HCT116 (cell line): Measurements from ENCODE around the gene GOLGA2. TPM values are rescaled to one million over a fixed set of nuclear protein-coding genes. Genes with fewer than 3 reads are reported as not detected.

Source experiments
- ATAC-seq: fragments of 200-7000 bp; cut with Tn5 transposase; 2 replicates; pipeline ENCODE4 v1.9.1; 2020; ENCODE audit warnings: mild to moderate bottlenecking, moderate library complexity
- BruUV-seq: library from RNA; stranded (reverse); fragments of 400-500 nt; replicated peaks from 2 replicates; lab custom pipeline; 2021; lab: Mats Ljungman, UMichigan
- CTCF ChIA-PET: fragments of 300-600 bp; sonication (Branson Sonifier 250); formaldehyde crosslinking; loops from one replicate; lab custom pipeline; 2021; ENCODE audit warnings: antibody characterized with exemption; lab: Charles Lee
- POLR2A ChIA-PET: fragments of 300-600, 350-600 bp; sonication (Branson Sonifier 250); formaldehyde crosslinking; loops from one replicate; lab custom pipeline; 2021; ENCODE audit warnings: antibody characterized with exemption; lab: Charles Lee
- RAD21 ChIA-PET, 2 experiments: fragments of 300-600 bp; sonication (Branson Sonifier 250); formaldehyde crosslinking; loops; one replicate each; lab custom pipeline; 2023; ENCODE audit warnings: low total read pairs in 2 of 2; ENCODE audit not compliant: uncharacterized antibody in 2 of 2, unreplicated experiment in 2 of 2, low non-redundant PET in 1 of 2; lab: Charles Lee
- DNase-seq: peaks from one replicate; pipeline ENCODE4 v3.0.0-alpha.2; 2010; ENCODE audit warnings: low read depth, low spot score
- H2AFZ ChIP-seq: fragments of 200-600 bp; shearing (Covaris generic), sonication (generic); 2 replicates; pipeline ENCODE4 v1.6.1; 2017; ENCODE audit warnings: low read depth, mixed run types, mixed read lengths, antibody characterized with exemption, low read length; ENCODE audit not compliant: poor library complexity, severe bottlenecking
- H3K27ac ChIP-seq: 2 replicates; pipeline ENCODE4 v1.5.1; 2012; ENCODE audit warnings: low read depth, low read length
- H3K27me3 ChIP-seq: fragments of 200-600 bp; sonication (generic); 2 replicates; pipeline ENCODE4 v1.6.1; 2016; ENCODE audit warnings: mixed run types, low read length, mixed read lengths; ENCODE audit not compliant: insufficient read depth
- H3K36me3 ChIP-seq, 2 experiments: fragments of 200-500 bp in 1 of 2; fragments of 200-600 bp in 1 of 2; sonication (Bioruptor generic) in 1 of 2; sonication (generic) in 1 of 2; 2 replicates each; pipeline versions ENCODE4 v1.5.1 to v1.6.1; 2014 to 2016; ENCODE audit warnings: low read length in 2 of 2, inconsistent platforms in 1 of 2, mixed read lengths in 1 of 2, mixed run types in 1 of 2; ENCODE audit not compliant: insufficient read depth in 2 of 2, control insufficient read depth in 1 of 2
- H3K4me1 ChIP-seq, 2 experiments: fragments of 200-600 bp in 1 of 2; sonication (generic) in 1 of 2; 2 replicates each; pipeline versions ENCODE4 v1.5.1 to v1.6.1; 2012 to 2017; ENCODE audit warnings: low read length in 2 of 2, inconsistent platforms in 1 of 2, mild to moderate bottlenecking in 1 of 2, mixed read lengths in 1 of 2, mixed run types in 1 of 2, moderate library complexity in 1 of 2; ENCODE audit not compliant: insufficient read depth in 2 of 2, control insufficient read depth in 1 of 2
- H3K4me2 ChIP-seq: fragments of 200-600 bp; sonication (generic); 2 replicates; pipeline ENCODE4 v1.6.1; 2017; ENCODE audit warnings: mixed run types, low read length, mixed read lengths
- H3K4me3 ChIP-seq, 2 experiments: fragments of 200-600 bp in 1 of 2; sonication (generic) in 1 of 2; replicated peaks in 1 of 2; 2 replicates each; pipeline ENCODE4 v1.5.1; 2011 to 2016; ENCODE audit warnings: low read length in 2 of 2, control low read depth in 1 of 2, low read depth in 1 of 2, mild to moderate bottlenecking in 1 of 2, mixed read lengths in 1 of 2, mixed run types in 1 of 2
- H3K79me2 ChIP-seq: fragments of 200-600 bp; sonication (generic); 2 replicates; pipeline ENCODE4 v1.6.1; 2017; ENCODE audit warnings: mild to moderate bottlenecking, mixed run types, low read length, moderate library complexity, mixed read lengths; ENCODE audit not compliant: insufficient read depth
- H3K9ac ChIP-seq: fragments of 200-600 bp; sonication (generic); 2 replicates; pipeline ENCODE4 v1.6.1; 2016; ENCODE audit warnings: low read length, mixed read lengths
- H3K9me2 ChIP-seq: fragments of 200-600 bp; sonication (generic), shearing (Covaris generic); 2 replicates; pipeline ENCODE4 v1.6.1; 2017; ENCODE audit warnings: mixed run types, mild to moderate bottlenecking, moderate library complexity; ENCODE audit not compliant: insufficient read depth
- H3K9me3 ChIP-seq, 2 experiments: fragments of 200-500 bp in 1 of 2; fragments of 200-600 bp in 1 of 2; sonication (Bioruptor generic) in 1 of 2; sonication (generic) in 1 of 2; 2 replicates each; pipeline ENCODE4 v1.6.1; 2014 to 2017; ENCODE audit warnings: low read length in 2 of 2, mixed read lengths in 2 of 2, inconsistent platforms in 1 of 2, low read depth in 1 of 2, mild to moderate bottlenecking in 1 of 2, mixed run types in 1 of 2, moderate library complexity in 1 of 2; ENCODE audit not compliant: control insufficient read depth in 1 of 2, insufficient read depth in 1 of 2
- H4K20me1 ChIP-seq: fragments of 200-600 bp; sonication (generic), shearing (Covaris generic); 2 replicates; pipeline ENCODE4 v1.6.1; 2017; ENCODE audit warnings: mixed run types, mild to moderate bottlenecking, moderate library complexity; ENCODE audit not compliant: insufficient read depth
- CEBPB ChIP-seq: IDR thresholded peaks from 2 replicates; pipeline ENCODE4 v1.6.1; 2012; ENCODE audit warnings: low read depth
- EZH2 ChIP-seq: fragments of 200-600 bp; sonication (generic); IDR thresholded peaks from 2 replicates; pipeline ENCODE4 v1.6.1; 2017; ENCODE audit warnings: antibody characterized with exemption, mixed run types
- FOSL1 ChIP-seq: IDR thresholded peaks from 2 replicates; pipeline ENCODE4 v1.6.1; 2012; ENCODE audit warnings: low read depth
- POLR2AphosphoS5 ChIP-seq: IDR thresholded peaks from 2 replicates; pipeline ENCODE4 v1.6.1; 2011; ENCODE audit warnings: mild to moderate bottlenecking, low read depth, low read length, moderate library complexity
- SIN3A ChIP-seq: IDR thresholded peaks from 2 replicates; pipeline ENCODE4 v1.6.1; 2012; ENCODE audit warnings: low read depth
- SP1 ChIP-seq: IDR thresholded peaks from 2 replicates; pipeline ENCODE4 v1.6.1; 2012; ENCODE audit warnings: low read depth
- SRF ChIP-seq: IDR thresholded peaks from 2 replicates; pipeline ENCODE4 v1.6.1; 2012; ENCODE audit warnings: low read depth
- TCF7L2 ChIP-seq: IDR thresholded peaks from 2 replicates; pipeline ENCODE4 v1.7.0; 2011; ENCODE audit warnings: borderline replicate concordance, inconsistent platforms; ENCODE audit not compliant: insufficient read depth, insufficient read length; ENCODE audit errors: extremely low read depth
- YY1 ChIP-seq: IDR thresholded peaks from 2 replicates; pipeline ENCODE4 v1.6.1; 2011; ENCODE audit warnings: low read length, low read depth, moderate library complexity, mild to moderate bottlenecking; ENCODE audit not compliant: insufficient replicate concordance; ENCODE audit errors: extremely low read depth
- ZBTB33 ChIP-seq: IDR thresholded peaks from 2 replicates; pipeline ENCODE4 v1.6.1; 2011; ENCODE audit warnings: mild to moderate bottlenecking, low read length, moderate library complexity; ENCODE audit not compliant: insufficient replicate concordance; ENCODE audit errors: extremely low read depth
- intact Hi-C: fragments of 100-400 bp; cut with micrococcal nuclease; formaldehyde crosslinking; loops from 2 replicates; pipeline ENCODE4 v1.10.0; 2022
- total RNA-seq: library from RNA; stranded (reverse); gene quantifications from one replicate; pipeline ENCODE4 v1.2.1, GENCODE V29; 2021; ENCODE audit not compliant: unreplicated experiment

The GOLGA2 gene
- total RNA-seq, 1 experiment from 2014 or later, result 67.0 TPM

GRCh38 chr9:128253991-128254346 is 21.8 kb downstream of the GOLGA2 start:
- Histone ChIP-seq H2AFZ (no peak overlapping the region), H3K9ac (no peak overlapping the region), H4K20me1 (no peaks in the 10 kb centered on the region), H3K4me1 (peaks cover 8 to 29% of the 10 kb centered on the region in 2 experiments; a peak in 3 of 4 replicates), H3K27me3 (no peaks in the 10 kb centered on the region), H3K27ac (no peak overlapping the region), H3K79me2 (peaks cover 11% of the 10 kb centered on the region), H3K9me3 (no peaks in the 10 kb centered on the region), H3K9me2 (no peaks in the 10 kb centered on the region), H3K4me3 (no peak overlapping the region), H3K36me3 (peaks cover 0 to 3% of the 10 kb centered on the region in 2 experiments; a peak in 2 of 4 replicates), H3K4me2 (no peak overlapping the region)
- no TSS peak for BruUV-seq
- ATAC-seq (no peak), DNase-seq (no peak)
- ChIA-PET POLR2A (no interaction called here), CTCF (no interaction called here), RAD21 (no interaction called here)
- no peak for TF ChIP-seq POLR2AphosphoS5
- no peak for TF ChIP-seq FOSL1
- no peak for TF ChIP-seq ZBTB33
- no peak for TF ChIP-seq CEBPB
- TF ChIP-seq EZH2, result no peak
- no peak for TF ChIP-seq YY1
- no peak for TF ChIP-seq SRF
- no peak for TF ChIP-seq SP1
- TF ChIP-seq TCF7L2, result no peak
- no peak for TF ChIP-seq SIN3A
- intact Hi-C loops, result loop anchor here (2.0 kb wide), 1 partner anchor 17 kb away; no protein-coding TSS in a partner anchor
